Fibroblast of lung (primary cell): ENCODE results near the gene MYLK. TPM values are rescaled to one million over a fixed set of nuclear protein-coding genes. Genes with fewer than 3 reads are reported as not detected.

Source experiments
- DNase-seq, 2 donors: peaks; one replicate each; pipeline versions ENCODE4 v3.0.0 to v3.0.0-alpha.2; 2010; ENCODE audit warnings: low read depth in 2 of 2
- H2AFZ ChIP-seq: 2 replicates; pipeline ENCODE4 v1.5.1; 2012; ENCODE audit warnings: low read length, control low read depth, inconsistent platforms
- H3K27ac ChIP-seq: 2 replicates; pipeline ENCODE4 v1.5.1; 2011; ENCODE audit warnings: low read length, control low read depth; ENCODE audit not compliant: insufficient read depth
- H3K27me3 ChIP-seq: 2 replicates; pipeline ENCODE4 v1.5.1; 2011; ENCODE audit warnings: mild to moderate bottlenecking, low read length; ENCODE audit not compliant: control insufficient read depth, insufficient read depth
- H3K36me3 ChIP-seq: 2 replicates; pipeline ENCODE4 v1.5.1; 2011; ENCODE audit warnings: low read length; ENCODE audit not compliant: control insufficient read depth, insufficient read depth
- H3K4me1 ChIP-seq: 2 replicates; pipeline ENCODE4 v1.5.1; 2011; ENCODE audit warnings: low read length; ENCODE audit not compliant: control insufficient read depth, insufficient read depth; ENCODE audit errors: extremely low read depth
- H3K4me2 ChIP-seq: 2 replicates; pipeline ENCODE4 v1.5.1; 2011; ENCODE audit warnings: low read length, control low read depth; ENCODE audit not compliant: insufficient read depth; ENCODE audit errors: extremely low read depth
- H3K4me3 ChIP-seq, 4 experiments: fragments of 200-600 bp in 1 of 4; sonication (generic) in 1 of 4; replicated peaks in 1 of 4; 2 replicates each; pipeline ENCODE4 v1.5.1; 2011 to 2016; ENCODE audit warnings: low read length in 4 of 4, low read depth in 3 of 4, mild to moderate bottlenecking in 3 of 4, control low read depth in 2 of 4, inconsistent platforms in 1 of 4, mixed read lengths in 1 of 4; ENCODE audit not compliant: insufficient read depth in 1 of 4; ENCODE audit errors: control extremely low read depth in 1 of 4
- H3K79me2 ChIP-seq: 2 replicates; pipeline ENCODE4 v1.5.1; 2012; ENCODE audit warnings: mild to moderate bottlenecking, low read length, inconsistent platforms; ENCODE audit not compliant: control insufficient read depth, insufficient read depth
- H3K9ac ChIP-seq: 2 replicates; pipeline ENCODE4 v1.5.1; 2011; ENCODE audit warnings: mild to moderate bottlenecking, low read length, control low read depth; ENCODE audit not compliant: insufficient read depth
- H3K9me3 ChIP-seq: 2 replicates; pipeline ENCODE4 v1.5.1; 2012; ENCODE audit warnings: low read depth, low read length; ENCODE audit not compliant: control insufficient read depth, insufficient read depth
- H4K20me1 ChIP-seq: 2 replicates; pipeline ENCODE4 v1.5.1; 2011; ENCODE audit warnings: low read length; ENCODE audit not compliant: control insufficient read depth, insufficient read depth; ENCODE audit errors: extremely low read depth
- EZH2 ChIP-seq: IDR thresholded peaks from 2 replicates; pipeline ENCODE4 v1.5.1; 2012; ENCODE audit warnings: low read length, control low read depth, mild to moderate bottlenecking; ENCODE audit errors: missing control alignments
- polyA plus RNA-seq, 2 donors: library from polyadenylated mRNA; depleted of rRNA in 1 of 2; stranded (reverse) in 1 of 2; unstranded in 1 of 2; fragments of >200 nt; gene quantifications; 2 replicates each; pipeline ENCODE4 v1.2.1, GENCODE V29; 2011 to 2012; ENCODE audit warnings: missing spikeins in 1 of 2
- total RNA-seq: library from RNA; depleted of rRNA; stranded (reverse); fragments of >200 nt; gene quantifications from 2 replicates; pipeline ENCODE4 v1.2.1, GENCODE V29; 2014
- TF ChIP-seq, protein P1 (sequence below), 2 donors: IDR thresholded peaks in 1 of 2; conservative IDR thresholded peaks in 1 of 2; 1 replicate in 1 of 2; 2 replicates in 1 of 2; pipeline ENCODE4 v1.5.1; 2011 to 2012; ENCODE audit warnings: low read length in 2 of 2, control low read depth in 1 of 2, inconsistent platforms in 1 of 2, low read depth in 1 of 2, mild to moderate bottlenecking in 1 of 2

Gene MYLK
- total and polyA plus RNA-seq, 2 donors (not counting 1 experiment from before 2014, with no cell fraction given), result 918 to 941 TPM

DNA sequence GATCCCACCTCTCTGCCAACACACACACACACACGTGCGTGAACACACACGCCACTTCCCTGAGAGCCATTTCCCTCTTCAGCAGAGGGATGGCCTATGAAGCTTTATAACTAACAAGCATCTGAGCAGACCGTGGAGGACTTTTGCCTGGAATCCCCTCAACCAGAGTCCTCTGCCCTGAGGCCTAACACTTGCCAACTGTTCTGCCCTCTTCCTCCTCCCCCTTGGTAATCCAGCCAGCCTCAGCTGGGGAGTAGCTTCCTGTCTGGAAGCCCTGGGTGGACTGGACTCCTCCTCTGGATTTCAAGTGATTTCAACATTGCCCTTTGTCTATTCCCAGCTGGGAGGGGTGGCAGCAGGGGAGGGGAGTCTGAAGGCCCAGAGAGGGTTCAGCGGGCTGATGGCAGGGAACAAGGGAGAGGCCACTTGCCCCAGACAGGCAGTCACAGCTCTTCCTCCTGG is 230.9 kb downstream of the MYLK start:
- Histone ChIP-seq H3K79me2 (no peaks in the 10 kb centered on the region), H3K27me3 (no peaks in the 10 kb centered on the region), H3K9me3 (no peaks in the 10 kb centered on the region), H3K9ac (no peak overlapping the region), H3K36me3 (peaks cover 19% of the 10 kb centered on the region), H2AFZ (no peak overlapping the region), H3K4me1 (peaks cover 20% of the 10 kb centered on the region), H3K4me3 (no peak overlapping the region), H4K20me1 (no peaks in the 10 kb centered on the region), H3K4me2 (no peak overlapping the region), H3K27ac (peak overlapping the region; percentile 40)
- DNase-seq, result peak; percentile 86 to 96
- TF ChIP-seq, protein P1, sequence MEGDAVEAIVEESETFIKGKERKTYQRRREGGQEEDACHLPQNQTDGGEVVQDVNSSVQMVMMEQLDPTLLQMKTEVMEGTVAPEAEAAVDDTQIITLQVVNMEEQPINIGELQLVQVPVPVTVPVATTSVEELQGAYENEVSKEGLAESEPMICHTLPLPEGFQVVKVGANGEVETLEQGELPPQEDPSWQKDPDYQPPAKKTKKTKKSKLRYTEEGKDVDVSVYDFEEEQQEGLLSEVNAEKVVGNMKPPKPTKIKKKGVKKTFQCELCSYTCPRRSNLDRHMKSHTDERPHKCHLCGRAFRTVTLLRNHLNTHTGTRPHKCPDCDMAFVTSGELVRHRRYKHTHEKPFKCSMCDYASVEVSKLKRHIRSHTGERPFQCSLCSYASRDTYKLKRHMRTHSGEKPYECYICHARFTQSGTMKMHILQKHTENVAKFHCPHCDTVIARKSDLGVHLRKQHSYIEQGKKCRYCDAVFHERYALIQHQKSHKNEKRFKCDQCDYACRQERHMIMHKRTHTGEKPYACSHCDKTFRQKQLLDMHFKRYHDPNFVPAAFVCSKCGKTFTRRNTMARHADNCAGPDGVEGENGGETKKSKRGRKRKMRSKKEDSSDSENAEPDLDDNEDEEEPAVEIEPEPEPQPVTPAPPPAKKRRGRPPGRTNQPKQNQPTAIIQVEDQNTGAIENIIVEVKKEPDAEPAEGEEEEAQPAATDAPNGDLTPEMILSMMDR (conservative IDR thresholded peaks at IDR 0.05 in 1 of 2, IDR thresholded peaks at IDR 0.05 in 1 of 2; ENCODE audit: low read depth in 1 of 2, low read length in 2 of 2), result no peak
- no peak for TF ChIP-seq EZH2

DNA sequence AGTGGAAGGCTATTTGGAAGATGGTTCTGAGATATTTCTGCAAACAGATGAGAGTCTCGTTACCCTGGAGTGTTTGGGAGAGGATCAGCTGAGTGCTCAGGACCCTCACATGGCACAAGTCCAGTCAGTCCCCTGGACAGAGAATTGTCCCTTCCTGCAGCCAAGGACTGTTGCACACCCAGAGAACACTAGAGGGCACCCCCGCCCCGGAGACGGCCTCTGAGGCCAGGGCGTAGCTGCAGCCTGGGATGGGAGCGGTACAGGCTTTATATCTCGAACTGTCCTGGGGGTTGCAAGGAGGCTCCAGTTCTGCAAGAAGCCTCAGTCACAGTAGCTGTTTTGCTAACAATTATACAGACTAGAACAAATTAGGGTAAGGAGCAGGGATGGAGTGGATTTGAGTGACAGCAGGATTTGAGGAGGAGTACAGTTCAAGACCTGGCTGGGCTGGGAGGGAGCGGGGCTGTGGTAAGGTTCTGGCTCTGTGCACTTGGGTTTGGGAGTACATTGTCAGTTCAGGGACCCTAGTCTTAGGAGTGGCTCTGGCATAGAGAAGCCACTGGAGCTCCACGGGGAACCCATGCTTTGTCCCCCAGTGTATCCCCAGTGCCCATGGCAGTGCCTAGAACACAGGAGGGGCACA is 231.7 kb downstream of the MYLK start:
- no peak overlapping the region for H3K4me3 ChIP-seq
- no peak overlapping the region for H2AFZ ChIP-seq
- TF ChIP-seq, protein P1 (conservative IDR thresholded peaks at IDR 0.05 in 1 of 2, IDR thresholded peaks at IDR 0.05 in 1 of 2; ENCODE audit: low read depth in 1 of 2, low read length in 2 of 2), result peak; percentile 88 to 89
- TF ChIP-seq EZH2, result no peak
- peak; percentile 62 to 75 for DNase-seq
- peaks cover 22% of the 10 kb centered on the region for H3K36me3 ChIP-seq
- H3K27me3 ChIP-seq, result no peaks in the 10 kb centered on the region
- H3K9ac ChIP-seq, result no peak overlapping the region
- H3K79me2 ChIP-seq, result no peaks in the 10 kb centered on the region
- H3K27ac ChIP-seq, result no peak overlapping the region
- H3K4me2 ChIP-seq, result no peak overlapping the region
- H3K4me1 ChIP-seq, result peaks cover 17% of the 10 kb centered on the region
- H4K20me1 ChIP-seq, result no peaks in the 10 kb centered on the region
- H3K9me3 ChIP-seq, result no peaks in the 10 kb centered on the region

DNA sequence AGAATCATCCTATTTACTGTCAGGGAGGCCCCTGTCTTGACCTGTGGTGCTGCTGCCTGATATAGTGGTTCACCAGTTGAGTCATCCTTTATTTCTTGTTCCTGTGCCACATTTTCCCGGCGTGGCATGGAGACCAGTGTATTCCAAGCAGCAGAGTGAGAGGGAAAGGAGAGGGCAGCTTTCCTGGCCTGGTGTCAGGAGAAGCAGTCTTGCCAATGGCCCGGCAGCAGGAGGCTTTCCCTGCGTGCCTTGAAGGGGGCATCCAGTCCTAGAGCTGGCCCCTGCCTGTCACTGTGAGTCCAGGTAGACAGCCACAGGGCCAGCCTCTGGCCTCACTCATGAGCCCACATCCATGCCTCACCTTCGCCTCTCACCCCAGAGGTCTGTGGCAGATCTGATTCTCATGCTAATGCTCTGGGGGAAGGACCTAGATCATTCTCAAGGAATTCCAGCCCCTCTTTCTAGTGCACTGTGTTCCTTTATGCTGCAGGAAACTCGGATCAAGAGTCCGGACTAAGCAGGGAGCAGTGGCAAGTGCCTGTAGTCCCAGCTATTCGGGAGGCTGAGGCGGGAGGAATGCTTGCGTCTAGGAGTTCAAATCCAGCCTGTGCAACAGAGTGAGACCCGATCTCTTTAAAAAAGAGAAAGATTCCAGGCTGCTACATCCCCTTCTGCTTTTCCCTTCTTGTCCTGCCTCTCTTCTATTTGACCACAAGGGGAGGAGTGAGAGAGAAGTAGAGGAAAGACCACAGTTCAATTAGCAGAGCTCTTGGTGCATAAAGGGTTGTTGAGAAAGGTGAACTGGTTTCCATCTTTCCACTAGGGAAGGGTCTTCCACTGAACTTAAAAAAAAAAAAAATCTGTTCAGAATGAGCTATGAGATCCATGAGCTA is 232.4 kb downstream of the MYLK start:
- TF ChIP-seq EZH2, result no peak
- TF ChIP-seq, protein P1 (conservative IDR thresholded peaks at IDR 0.05 in 1 of 2, IDR thresholded peaks at IDR 0.05 in 1 of 2; ENCODE audit: low read depth in 1 of 2, low read length in 2 of 2), result peak in 1 of 2 donors; percentile 31
- H3K4me3 ChIP-seq, result no peak overlapping the region
- no peaks in the 10 kb centered on the region for H3K9me3 ChIP-seq
- H3K27ac ChIP-seq, result no peak overlapping the region
- no peaks in the 10 kb centered on the region for H4K20me1 ChIP-seq
- no peaks in the 10 kb centered on the region for H3K79me2 ChIP-seq
- H3K4me2 ChIP-seq, result no peak overlapping the region
- no peaks in the 10 kb centered on the region for H3K27me3 ChIP-seq
- H3K4me1 ChIP-seq, result peaks cover 17% of the 10 kb centered on the region
- H3K36me3 ChIP-seq, result peaks cover 21% of the 10 kb centered on the region
- no peak overlapping the region for H2AFZ ChIP-seq
- no peak overlapping the region for H3K9ac ChIP-seq
- DNase-seq, result no peak
